Smooth muscle cell of the brain vasculature (primary cell): ENCODE data around the gene PRKAR1B.
"Not testable (repeated sequence)": the region's sequence is repeated elsewhere in the genome, so short reads cannot be mapped to it uniquely, and the experiment has no call there.

Source experiments
- DNase-seq: peaks from one replicate; pipeline ENCODE4 v3.0.0-alpha.2; 2012; ENCODE audit warnings: low read depth, low spot score

PRKAR1B gene

DNA sequence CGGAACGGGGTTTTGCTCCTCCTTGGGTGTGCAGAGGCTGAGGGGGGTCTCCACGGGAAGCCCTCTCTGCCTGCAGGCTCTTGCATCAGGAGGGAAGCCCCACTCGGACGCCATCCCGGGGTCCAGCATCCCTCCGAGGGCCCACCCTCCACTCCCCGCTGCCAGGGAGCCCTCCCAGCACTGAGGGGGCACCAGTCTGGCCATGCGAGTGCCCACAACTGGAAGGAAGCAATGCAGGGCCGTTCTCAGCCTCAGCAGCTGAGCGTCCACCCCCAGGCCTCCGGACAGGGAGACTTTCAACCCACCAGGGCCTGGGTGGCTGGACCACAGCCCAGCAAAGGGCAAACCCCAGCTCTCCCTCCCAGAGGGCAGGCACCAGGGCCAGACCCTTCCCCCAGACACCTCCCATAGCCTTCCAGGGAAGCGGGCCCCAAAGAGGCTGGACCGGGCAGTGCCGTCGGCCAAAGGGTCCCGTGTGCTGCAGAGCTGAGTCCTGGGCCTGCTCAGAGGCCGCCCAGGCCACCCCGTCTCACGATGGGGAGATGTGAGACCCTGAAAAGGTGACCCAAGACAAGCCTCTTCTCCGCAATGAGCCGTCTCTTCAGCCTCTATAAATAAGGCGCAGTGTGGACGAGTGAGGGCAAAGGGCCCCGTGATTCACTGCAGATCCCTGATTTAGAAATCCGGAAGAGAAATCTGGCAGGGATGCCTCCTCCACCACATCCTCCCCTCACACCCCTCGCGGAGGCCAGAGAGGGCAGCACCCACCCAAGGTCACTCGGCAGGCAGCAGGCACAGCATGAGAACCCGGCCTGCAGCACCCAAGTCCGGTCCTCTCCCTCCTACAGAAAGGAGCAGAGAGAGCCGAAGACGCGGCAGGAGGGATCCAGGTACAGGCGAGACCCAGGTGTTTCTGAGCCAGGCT lies 82.4 kb downstream of the PRKAR1B start:
- no peak for DNase-seq

DNA sequence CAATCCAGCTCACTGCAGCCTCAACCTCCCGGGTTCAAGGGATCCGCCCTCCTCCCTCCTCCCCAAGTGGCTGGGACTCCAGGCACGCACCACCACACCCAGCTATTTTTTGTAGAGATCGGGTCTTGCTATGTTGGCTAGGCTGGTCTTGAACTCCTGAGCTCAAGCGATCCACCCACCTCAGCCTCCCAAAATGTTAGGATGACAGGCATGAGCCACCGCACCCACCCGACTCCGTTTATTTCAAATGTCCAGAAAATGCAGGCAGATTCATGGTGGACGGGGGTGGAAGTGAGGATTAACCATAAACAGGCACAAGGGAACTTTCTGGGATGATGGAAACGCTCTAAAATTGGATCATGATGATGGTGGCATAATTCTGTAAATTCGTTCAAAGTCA lies 85.1 kb downstream of the PRKAR1B start:
- no peak for DNase-seq

DNA sequence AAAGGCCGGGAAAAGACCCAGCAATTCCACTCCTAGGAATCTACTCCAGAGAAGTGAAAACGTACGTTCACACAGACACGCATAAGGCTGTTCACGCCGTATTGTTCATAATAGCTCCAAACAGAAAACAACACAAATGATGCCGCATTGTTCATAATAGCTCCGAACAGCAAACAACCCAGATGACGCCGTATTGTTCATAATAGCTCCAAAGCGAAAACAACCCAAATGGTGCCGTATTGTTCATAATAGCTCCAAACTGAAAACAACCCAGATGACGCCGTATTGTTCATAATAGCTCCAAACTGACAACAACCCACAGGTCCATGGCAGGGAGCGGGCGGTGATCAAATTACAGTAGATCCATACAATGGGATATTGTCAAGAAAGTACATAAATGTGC lies 85.8 kb downstream of the PRKAR1B start:
- no peak for DNase-seq

DNA sequence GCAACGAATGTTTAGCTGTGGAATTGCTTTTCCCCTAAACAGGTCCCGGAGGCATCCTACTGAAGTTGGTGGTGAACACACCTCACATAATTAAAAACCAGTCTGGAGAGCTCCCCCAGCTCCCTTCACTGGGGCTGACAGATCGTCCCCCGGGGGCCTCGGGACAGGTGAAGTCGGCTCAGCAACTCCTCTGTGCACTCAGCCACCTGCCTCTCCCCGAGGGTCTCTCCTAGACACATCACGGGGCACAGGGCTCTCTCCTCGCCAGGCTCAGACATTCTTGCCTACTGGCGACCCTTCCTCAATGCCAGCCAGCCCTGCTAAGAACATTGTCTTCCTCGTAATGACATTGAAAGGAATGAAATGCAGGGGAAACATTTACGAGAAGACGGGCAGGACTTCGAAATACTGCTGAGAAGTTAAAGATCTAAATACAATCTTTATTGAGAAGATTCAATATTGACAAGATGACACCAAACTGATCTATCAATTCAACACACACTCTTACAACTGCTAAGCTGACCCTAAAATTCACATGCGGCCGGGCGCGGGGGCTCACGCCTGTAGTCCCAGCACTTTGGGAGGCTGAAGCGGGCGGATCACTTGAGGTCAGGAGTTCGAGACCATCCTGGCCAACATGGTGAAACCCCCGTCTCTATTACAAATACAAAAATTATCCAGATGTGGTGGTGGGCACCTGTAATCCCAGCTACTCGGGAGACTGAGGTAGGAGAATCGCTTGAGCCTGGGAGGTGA lies 88.6 kb downstream of the PRKAR1B start:
- no peak for DNase-seq

DNA sequence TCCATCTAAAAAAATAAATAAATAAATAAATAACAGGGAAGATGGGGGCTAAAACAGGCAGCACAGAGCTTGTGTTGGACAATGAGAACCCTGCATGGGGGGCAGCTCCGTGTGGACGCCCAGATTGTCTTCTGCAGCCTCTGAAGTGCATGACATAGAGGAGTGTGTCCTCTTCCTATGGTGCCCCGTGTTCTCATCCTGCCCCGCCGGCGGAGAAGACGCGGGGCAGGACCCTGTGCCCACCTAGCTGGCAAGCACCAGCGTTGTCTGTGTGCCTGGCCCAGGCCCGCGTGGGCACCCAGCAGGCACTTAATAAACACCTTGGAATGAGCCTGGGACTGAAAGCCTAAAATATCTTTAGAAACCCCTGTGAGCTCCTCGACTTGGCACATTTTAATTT lies 89.3 kb downstream of the PRKAR1B start:
- DNase-seq = no peak

DNA sequence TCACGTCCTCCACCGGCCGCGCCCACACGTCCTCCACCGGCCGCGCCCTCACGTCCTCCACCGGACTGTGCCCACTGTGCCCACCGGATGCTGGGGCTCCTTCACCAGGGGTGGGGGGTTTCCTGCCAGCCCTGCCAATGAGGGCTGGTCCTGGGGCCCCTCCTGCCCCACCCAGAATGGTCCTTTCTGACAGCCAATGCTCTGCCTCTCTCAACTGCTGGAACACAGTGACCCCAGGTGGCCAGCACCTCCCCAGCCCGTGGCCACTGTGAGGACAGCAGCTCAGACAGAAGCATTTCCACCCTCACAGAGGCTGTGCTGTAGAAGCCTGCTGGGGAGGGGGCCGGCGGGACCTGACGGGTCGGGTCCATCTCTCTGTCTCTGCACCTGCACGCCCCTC lies 90.7 kb downstream of the PRKAR1B start:
- no peak for DNase-seq

DNA sequence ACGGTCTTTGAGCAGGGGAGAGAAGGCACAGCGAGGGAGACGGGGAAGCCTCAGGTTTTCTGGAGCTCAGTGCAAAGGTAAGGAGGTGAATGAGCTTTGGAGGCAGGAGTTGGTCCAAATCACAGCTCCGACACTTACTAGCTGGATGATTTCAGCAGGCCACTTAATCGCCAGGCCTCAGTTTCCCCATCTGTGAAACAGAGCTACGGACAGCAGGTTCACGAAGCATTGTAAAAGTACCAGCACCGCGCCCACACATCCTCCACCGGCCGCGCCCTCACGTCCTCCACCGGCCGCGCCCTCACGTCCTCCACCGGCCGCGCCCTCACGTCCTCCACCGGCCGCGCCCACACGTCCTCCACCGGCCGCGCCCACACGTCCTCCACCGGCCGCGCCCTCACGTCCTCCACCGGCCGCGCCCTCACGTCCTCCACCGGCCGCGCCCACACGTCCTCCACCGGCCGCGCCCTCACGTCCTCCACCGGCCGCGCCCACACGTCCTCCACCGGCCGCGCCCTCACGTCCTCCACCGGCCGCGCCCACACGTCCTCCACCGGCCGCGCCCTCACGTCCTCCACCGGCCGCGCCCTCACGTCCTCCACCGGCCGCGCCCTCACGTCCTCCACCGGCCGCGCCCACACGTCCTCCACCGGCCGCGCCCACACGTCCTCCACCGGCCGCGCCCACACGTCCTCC lies 91.2 kb downstream of the PRKAR1B start:
- DNase-seq = not testable (repeated sequence)

DNA sequence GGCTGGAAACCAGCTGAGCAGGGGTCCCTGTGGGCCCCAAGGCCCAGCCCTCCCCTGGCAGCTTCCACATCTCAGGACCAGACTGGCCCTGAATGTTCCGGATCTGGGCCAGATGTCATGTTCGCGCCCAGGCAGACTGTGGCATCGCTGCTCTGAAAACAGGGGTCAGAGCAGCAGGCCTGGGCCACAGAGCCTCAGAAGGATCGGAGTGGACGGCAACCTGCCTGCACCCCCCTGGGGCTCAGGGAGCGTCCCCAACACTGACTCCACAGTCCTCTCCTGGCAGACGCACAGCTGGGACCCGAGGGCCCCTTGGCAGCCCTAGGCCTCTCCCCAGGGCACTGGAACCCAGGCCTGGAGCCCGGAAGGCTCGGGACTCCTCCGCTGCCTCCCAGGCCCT lies 91.9 kb downstream of the PRKAR1B start:
- no peak for DNase-seq

DNA sequence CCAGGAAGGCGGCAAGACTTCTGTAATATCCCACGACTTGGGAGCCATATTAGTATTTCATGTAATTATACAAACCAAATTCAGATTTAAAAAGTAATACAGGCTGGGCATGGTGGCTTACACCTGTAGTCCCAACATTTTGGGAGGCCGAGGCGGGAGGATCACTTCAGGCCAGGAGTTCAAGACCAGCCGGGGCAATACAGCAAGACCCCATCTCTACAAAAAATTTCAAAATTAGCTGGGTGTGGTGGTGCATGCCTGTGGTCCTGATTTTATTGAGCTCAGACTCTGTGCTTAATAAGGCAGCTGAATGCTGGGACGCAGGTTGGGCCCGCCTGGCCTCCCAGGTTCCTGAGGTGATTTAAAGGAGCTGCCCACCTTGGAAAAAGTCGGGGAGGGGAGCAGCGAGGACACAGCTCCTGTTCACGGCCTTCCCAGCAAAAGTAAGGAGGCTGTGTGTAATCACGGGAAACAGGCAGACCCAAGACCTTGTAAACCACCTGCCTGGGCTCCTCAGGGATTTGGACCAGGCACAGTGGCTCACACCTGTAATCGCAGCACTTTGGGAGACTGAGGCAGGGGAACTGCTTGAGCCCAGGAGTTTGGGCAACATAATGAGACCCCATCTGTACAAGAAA lies 93.6 kb downstream of the PRKAR1B start:
- DNase-seq = no peak

DNA sequence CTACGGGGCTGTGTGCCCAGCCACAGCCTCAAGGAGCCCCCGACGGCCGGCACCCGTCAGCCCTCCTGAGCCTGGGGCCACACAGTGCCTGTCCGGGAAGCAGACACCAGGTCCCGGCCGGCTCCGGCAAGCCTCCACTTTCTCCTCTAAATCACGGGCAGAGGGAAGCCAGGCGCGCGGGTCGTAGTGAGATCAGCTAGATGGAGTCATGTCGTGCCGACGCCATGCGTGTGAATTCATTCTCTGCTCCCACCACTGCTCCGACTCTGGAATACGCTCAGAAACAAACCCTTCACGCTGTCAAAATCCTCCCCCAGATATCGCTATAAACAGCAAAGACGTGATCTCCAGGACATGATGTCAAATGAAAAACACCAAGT lies 94.3 kb downstream of the PRKAR1B start:
- no peak for DNase-seq

DNA sequence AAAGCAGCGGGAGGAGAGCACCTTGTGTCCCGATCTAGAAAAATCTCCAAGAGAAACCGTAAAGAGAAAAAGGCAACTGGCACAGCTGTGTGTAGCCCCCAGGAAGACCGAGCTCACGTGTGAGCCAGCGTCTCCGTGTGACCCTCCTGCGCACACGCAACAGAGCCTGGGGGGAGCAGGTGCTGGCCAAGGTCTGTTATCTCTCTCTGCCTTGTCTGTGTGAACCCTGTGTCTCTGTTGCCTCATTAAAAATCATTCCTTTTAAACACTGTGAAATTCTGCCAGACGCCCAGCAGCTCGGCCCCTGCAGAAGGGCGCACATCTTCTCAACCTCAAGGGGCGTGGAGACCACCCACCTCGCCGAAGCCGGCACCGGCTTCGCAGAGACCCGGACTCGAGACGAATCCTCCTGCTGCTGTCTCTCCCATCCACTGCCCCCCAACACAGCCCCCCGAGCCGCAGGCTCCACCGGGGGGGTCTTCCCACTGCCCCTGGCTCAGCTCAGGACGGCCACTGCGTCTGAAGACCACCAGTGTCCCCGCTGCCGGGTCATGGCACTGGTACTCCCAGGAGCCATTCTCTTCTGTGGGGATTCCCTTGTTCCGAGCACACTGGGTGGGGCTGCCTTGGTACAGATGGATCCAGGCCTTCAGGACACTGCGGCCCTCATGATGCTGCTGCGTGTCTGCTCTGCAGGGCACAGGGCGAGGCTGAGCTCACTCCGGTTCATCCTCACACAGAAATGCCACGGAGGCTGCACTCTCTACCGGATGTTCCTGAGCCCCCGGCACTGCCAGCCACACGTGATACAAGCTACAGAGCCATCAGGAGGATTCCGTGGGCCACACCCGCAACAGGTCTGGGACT lies 94.9 kb downstream of the PRKAR1B start:
- no peak for DNase-seq

DNA sequence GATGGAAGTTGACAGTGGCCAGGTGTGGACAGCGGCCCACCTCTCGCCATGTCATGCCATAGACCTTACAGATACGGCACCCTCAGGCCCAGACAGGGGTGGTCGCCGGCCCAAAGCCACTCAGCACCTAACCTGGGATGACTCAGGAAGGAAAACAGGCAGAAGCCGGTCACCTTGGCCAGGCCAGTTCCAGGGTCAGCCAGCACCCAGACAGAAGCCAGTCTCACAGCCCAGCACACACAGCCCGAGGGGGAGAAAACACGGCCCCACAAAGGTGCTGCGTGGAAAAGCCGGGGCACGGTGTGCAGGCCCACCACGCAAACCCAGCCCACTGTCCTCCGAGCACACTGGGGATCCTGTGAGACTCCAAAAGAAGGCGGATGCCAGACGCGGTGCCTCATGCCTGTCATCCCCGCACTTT lies 95.8 kb downstream of the PRKAR1B start:
- no peak for DNase-seq

DNA sequence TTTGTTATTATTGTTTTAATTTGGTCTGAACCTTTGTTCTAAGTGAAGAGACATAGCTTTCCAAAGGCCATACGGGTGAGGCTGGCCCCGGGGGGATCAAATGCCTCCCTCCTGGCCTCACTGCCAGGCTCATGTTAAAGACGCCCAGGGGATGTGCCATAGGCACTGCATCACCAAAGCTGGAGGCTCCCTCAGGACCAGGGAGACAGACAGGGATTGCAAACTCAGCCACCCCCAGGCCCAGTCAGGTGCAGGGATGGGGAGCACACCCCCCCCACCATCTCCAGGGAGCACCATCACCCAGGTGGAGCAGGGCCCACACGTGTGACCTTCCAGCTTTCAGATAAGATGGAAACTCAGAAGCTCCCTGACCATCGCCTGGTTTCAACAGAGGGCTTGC lies 96.5 kb downstream of the PRKAR1B start:
- no peak for DNase-seq

DNA sequence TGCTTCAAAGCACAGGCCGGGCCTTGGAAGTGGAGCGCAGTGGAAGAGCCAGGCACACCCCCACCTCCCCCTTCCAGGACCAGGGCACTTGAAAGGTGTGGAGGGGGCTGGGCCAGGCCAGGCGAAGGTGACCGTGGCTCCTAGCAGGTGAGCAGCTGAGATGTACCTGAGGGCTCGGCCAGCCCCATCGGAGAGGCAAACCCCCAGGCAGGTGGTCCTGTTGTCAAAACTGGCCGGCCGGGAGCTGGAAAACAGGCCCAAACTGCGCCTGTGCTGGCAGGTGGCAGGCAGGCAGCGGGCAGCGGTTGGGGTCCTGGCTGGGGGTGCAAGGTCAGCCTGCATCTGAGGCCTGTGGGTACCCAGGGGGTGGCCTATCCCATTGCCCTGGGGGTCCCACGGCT lies 97.0 kb downstream of the PRKAR1B start:
- DNase-seq = no peak

DNA sequence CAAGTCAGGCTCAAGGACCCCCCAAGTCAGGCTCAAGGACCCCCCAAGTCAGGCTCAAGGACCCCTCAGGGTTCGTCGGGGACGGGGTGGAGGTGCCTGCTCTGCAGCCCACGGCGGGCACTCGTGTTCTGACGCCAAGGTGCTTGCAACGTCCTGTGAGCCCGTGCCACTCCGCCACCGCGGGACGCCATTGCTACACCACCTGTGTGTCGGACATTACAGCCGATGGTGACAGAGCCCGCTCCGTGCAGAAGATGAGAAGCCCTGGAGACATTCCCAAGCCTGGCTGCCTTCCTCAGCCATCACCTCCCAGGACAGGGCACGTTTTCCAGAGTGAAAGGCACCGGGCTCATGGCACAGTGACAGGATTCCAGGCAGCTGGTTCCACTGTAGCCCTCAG lies 98.3 kb downstream of the PRKAR1B start:
- DNase-seq = no peak

DNA sequence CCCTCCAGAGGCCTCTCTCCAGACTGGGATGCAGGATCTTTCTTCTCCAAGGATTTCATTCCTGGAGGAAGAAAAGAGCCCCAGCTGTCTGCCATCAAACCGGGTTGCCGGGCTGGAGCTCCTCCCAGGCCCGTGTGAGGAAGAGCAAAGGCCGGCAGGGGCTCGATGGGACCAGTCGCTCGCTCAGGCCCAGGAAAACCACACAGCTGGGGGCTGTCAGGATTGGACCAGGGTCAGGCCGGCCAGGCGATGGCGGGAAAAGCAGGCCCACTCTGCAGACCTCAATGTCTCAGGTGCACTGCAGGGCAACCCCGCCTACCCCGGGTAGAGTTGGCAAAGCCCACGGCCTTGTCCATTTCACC lies 98.7 kb downstream of the PRKAR1B start:
- no peak for DNase-seq

DNA sequence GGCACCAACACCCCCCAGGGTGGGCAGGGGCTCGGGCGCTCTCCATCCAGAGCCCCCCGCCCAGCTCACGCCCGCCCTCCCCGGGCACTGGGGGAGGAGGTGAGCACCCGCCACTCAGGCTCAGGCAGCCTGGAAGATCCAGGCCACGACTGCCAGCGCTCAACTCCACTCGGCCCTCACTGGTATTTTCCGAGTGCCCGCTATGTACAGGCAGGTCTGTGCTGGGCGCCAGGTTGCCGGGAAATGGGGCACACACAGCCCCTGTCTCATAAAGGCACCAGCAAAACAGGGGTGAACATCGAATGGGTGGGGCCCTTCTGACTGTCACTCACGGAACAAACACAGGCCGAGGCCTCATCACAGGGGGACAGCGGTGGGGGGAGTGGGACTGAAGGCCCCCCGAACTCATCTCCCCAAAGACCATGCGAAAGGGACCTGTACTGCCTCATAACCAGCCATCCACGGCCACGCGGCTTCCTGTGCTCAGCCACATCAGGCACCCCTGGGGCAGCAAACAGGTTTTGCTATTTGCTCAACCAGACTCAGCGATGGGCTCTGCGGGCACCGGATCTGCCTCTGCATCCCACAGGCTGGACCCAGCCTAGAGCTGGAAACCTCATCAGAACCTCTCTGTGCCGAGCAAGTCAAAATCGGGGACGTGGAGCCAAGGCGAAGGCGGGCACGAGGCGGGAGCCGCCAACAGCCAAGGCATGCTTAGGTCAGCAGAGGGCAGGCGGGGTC lies 99.2 kb downstream of the PRKAR1B start:
- DNase-seq = no peak

DNA sequence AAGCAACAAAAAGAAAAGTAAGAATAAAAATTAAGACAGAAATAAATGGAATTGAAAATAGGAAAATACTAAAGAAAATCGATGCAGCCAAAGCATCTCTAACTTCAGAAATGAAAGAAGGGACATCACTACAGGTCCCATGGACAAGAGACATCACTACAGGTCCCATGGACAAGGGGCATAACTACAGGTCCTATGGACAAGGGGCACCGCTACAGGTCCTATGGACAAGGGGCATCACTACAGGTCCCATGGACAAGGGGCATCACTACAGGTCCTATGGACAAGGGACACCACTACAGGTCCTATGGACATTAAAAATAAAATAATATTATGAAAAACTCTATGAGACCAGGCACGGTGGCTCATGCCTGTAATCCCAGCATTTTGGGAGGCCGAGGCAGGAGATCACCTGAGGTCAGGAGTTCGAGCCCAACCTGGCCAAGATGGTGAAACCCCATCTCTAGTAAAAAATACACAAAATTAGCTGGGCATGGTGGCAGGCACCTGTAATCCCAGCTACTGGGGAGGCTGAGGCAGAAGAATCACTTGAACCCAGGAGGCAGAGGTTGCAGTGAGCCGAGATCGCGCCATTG lies 101.6 kb downstream of the PRKAR1B start:
- no peak for DNase-seq

DNA sequence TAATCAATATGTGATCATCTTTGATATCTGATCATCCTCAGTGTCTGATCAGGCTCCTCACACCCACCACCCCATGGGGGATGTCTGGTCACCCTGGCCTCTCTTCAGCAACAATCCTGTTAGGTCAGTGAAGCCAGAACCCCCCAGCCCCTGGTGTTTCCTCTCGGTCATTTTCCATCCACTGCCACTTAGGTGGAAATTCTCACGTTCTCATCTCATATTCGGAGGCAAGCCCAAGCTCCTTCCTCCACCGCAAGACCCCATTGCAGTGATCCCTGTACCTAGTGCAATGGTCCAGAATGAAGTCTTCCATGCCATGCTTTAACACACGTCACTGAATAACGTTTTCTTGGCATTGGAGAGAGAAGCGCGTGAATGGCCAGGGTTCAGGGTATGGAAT lies 103.6 kb downstream of the PRKAR1B start:
- DNase-seq = no peak
